Activated CD4-positive, alpha-beta T cell treated with anti-CD3 and anti-CD28 coated beads, Interleukin-2, amount 50 U/mL, for 48 hours (primary cell): ENCODE measurements around the gene MFAP3L.

Experiments
- DNase-seq, 2 experiments: peaks; one replicate each; pipeline ENCODE4 v3.0.0-alpha.2; 2020

The MFAP3L gene

DNA sequence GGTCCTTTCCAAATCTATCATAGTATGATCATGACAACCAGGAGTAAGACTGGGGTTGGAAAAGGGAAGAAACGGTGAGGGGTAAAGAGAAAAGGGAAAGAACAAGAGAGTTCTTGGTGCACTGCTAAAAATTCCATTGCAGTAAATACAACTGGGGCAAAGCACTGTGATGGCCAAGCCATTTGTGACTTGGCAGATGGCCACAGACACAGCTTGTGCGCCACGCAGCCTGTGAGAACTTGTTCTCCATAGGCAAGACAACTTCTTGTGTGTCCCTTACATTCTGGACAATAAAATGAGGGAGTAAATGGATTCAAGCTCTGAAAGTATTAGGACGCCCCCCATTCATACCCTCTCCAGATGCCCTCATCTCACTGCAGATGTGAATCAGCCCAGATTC is 10.9 kb downstream of the MFAP3L start:
- no peak for DNase-seq

DNA sequence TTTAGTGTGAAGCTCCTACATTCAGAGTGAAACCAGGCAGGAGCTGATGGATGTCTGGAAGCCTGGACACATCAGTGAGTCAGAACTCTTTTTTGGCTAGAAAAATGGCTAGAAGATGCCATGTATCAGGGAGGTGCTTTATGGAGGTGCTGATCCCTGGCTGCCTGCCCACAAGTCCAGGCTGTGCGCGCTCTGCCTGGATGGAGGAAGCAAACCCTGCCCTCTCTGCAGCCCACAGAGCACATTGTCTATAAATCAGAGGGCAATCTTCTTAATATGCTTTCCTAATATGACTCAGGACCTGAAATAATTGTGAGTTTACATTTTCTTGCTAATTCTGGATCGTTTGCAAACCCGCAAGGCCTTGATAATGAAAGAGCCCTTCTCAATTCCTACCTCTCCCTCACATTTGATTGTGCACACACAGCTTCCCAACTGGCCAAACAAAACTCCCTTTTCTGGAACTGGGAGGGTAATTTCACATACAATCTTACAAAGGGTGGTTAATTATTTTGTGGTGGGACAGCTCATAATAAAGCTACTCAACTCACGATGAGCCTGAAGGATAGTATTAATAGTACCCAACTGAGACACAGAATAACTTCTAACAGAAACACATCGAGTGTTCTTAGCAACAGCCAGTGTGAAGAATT is 11.7 kb downstream of the MFAP3L start:
- no peak for DNase-seq

DNA sequence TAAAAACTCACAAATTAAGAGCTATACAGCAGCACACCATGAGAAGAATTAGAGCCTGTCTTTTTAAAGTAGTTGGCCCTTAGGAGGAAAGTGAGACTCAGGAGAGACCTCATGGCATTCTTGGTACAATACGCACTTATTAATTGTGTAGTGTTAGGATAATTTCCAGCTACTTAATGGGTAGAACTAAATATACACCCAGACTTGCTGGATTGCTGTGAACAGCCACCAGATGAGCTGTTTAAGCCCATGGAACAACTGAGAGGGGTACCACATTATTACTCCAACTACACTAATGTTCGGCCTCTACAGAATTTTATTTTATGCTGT is 13.6 kb downstream of the MFAP3L start:
- no peak for DNase-seq

DNA sequence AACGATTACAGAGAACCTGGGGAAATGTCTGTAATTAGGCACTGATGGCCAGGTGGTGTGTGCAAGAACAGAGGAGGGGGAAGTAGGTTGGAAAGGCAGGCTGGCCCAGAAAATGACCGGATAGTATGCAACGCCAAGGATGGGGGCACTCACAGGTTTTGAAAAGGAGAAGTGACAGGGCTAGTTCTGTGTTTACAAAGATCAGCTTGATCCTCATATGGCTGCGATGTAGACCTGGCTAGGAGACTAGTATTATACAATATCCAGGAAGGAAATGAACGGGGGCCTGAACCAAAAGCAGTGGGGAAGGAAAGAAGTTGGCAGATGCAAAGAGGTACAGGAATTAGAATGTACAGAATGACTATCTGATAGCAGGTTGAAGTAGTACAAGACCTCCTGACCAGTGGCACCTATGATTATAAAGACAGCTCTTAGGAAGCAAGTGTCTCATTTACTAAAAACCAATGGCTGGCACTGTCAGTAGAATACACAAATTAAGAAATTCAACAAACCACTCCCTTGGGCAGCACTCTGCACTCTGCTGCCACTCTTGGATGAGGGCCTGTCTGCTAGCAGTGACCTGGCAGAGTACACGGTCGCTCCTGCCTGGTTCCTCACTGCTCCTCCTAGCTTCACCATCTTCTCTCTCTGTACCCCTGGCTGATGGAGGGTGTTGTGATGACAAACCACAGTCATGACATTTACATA is 14.1 kb downstream of the MFAP3L start:
- no peak for DNase-seq

DNA sequence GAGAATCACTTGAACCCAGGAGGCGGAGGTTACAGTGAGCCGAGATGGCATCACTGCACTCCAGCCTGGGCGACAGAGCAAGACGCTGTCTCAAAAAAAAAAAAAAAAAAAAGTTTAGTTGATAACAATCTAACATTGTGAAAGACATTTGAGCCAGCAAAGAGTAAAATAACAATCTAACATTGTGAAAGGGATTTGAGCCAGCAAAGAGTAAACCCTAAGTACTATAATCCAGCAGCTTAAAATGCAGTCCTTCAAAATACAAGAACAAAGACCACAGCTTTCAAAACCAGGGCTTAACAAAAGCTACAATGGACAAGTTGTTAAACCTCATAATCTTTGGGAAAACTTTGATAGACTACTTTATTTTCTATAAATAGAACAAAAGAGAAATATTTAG is 16.9 kb downstream of the MFAP3L start:
- DNase-seq: no peak

DNA sequence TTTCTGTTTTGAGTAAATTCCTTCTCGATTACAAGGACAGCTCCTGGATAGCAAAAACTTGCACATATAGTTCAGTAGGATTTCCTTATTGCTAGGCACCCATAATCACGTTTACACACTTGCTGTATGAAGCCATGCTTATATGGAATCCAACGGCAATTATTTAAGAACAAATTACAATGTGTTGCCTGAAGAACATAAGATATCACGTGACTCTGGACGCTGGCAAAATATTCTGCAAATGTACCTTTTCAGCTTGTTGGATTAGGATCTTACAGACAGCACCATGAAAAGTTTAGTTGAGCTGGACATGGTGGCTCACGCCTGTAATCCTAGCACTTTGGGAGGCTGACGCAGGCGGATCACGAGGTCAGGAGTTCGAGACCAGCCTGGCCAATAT is 17.4 kb downstream of the MFAP3L start:
- DNase-seq: no peak

DNA sequence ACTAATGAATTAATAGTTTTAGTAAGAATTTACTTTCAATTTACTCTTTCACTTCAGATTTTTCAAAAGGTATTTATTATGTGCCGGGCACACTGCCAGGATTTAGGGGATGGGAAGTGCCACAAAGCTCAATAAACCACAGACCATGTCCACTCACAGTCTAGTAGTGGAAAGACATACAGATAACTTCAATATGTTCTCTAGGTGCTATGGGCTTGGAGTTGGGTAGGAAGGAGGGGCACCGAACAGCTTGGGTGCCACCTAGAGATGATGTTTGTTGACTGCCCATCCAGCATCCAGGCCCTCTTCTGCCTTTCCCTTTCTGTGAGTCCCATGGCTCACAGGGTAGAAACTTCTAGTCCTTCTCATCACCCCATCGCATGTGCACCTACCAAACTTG is 17.8 kb downstream of the MFAP3L start:
- no peak for DNase-seq

DNA sequence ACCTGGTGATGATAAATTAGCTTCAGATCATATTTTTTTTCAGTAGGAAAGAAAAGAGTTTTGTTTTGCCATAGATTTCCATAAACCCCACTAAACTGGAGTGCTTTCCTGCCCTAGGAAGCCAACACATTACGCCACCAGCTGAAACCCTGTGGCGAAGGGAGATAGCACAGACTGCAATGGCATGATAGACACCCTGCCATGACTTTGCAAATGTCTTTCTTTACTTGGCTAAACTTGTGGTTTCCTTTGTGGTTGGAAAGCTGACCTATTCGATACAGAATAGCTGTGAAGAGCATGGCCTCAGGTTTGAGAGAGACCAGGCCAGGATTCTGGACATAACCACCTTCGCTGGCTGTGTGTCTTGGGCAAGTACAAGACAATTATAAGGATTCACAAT is 19.1 kb downstream of the MFAP3L start:
- DNase-seq: no peak

DNA sequence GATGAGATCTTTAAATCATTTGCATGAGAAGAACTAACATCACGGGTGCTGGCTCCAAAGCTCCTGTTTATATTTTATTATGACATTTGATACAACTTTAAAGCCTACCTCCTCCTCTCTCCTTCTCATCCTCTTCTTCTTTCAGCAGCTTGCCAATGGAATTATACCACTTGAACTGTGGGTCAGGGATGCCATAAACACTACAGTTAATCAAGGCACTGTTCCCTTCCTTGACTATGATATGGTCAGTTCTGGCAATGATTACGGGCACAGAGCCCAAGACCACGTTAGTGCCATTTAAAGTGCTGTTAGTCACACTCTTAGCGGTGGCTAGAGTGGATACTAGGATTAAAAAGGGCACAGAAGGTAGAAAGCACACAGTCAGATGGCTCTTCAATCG is 20.7 kb downstream of the MFAP3L start:
- DNase-seq: no peak

DNA sequence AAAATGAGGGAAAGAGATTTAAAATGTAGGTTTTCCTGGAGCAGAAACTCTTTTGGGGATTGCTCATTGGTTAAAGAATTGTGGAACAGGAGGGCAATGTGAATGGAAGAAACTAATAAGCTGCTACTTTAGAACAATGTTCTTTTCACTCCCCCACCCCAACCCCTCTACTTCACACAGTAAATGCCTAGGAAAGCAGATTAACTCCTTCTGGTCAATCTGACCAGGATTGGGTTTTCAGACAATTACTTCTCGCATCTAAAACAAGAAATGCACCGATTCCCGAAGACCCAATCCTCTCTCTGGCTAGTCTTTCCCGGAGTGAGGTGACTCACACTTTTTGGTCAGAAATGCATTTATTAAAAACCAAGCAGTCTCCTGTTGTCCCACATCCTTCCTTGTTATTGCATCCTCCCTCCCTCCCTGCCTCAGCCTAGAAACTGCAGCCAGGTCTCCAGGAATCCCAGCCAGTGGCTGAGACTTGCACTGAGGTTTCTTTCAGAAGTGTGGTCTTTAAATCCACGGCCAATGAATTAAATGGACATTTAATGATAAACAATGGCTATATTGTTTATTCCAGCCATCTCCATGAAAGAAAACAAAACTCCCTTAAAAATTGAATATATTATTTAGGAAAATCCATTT is 21.4 kb downstream of the MFAP3L start:
- no peak for DNase-seq

DNA sequence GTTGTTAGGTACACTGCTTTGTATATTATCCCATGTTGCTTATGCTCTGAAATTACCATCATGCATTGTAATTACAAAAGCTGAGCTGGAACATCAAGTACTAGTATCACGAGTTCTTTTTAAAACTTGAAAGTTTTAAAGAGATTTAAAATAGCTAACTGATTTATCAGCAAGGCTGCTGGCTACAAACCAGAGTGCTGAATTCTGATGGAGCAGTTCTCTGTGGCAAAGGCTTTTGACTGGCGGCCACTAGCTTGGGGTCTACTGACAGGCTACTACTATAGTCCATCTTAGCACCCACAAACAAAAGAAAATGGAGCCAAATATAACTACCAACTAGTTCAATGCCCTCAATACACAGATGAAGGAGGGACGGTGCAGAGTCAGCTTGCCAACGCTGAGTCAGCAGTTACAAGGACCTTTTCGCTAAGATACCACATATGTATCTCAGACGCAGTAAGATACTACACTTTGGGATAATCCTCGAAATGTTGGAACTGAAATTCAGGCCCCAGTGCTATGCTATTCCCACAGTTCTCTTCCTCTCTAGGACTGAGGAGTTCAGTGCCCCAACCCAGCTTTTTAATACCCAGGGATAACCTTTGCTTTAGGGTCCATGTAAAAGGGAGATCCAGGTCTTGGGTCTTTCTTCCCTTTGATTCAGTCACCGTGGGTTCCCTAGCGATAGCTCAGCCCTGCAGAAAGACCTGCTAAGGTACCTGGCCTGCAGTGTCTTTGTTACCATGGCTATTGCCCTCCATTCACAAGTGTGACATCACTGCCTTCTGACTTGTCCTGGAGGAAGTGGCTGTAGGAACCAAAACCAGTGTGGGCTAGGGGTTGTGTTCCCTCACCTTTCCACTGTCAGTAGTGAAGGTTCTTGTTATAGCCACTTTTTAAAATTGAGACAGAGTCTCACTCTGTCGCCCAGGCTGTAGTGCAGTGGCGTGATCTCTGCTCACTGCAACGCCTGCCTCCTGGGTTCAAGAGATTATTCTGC is 22.8 kb downstream of the MFAP3L start:
- DNase-seq: no peak

DNA sequence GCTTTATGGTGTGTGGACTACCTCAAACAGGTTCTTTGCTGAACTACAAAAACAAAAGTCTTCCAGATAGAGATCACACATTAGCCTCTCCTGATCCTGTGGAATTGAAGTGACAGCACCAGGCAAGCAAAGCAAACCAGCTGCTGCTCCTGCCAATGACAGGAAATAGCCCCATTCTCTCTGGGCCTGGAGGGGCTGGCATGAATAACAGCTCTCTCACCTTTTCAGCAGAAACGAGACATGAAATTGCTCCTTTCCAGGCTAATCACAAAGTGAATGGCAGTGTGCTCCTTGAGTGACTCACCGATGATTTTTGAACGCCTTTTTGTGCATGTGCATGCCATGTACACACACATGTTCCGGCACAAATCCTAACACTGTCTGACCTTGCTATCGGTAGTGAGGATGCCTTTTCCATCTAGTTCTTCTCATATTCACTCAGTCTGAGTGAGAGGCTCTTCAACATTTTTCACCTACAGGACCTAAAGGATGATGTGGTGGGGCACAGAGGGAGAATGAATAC is 24.4 kb downstream of the MFAP3L start:
- DNase-seq: no peak

DNA sequence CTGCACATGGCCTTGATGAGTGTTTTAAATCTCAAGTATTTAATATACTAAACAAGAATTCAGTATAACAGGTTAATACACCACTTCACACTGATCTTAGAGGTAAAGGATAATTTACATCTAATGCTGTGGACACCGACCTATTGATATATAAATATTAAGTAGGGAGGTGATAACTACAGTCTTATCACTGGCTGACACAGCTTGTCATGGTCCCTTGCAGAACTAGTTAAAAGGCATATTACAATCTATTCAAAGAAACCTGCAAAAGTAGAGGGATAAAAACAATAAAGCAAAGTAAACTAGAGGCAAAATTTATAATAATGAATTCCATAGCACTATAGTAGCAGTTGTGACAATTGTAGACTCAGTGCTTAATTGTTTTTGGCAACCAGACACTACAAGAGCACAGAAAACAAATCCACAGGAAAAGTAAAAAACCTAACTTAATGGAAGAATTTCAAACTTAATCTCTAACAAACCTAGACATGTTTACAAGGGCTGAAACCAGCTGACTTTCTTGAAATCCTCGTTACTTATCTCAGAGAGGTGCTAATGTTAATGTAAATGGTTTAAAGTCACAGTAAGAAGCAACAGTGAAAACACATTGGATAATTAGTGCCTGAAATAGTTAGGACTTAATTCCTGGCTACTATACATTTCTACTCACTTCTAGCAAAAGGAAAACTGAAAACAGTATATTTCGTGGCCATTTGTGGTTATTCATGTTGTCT is 25.0 kb downstream of the MFAP3L start:
- no peak for DNase-seq

DNA sequence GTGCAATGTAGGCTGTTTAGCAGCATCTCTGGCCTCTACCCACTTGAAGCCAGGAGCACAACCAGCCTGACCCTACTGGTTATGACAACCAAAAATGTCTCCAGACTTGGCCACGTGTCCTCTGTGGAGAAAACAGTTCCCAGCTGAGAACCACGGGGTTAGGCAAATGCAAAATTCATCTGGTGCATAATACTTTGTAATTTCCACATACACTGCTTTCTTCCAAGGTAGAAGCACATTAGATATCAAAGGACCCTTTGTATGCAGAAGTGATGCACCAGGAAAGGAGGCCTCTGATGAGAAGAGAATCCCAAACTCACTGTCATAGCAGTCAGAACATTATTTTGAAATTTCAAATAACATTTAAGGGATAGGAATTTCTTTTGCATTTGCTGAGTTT is 26.3 kb downstream of the MFAP3L start:
- DNase-seq: no peak

DNA sequence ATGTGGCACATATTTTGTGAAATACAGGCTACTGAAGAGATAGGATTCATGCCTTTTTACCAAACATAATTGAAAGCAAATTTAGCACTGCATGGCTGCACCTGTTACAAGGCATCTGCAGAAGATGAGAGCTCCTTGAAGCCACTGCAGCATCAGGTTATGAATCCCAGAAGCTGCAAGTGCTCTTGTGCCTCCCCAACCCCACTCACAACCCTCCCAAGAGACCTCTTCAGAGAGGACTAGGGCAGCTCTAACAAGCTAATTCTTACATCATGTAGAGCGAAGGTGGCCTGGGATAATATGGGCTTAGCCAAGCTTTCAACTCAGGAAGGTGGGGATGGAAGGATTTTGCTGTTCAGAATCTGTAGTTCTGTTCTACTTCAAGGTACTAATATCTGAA is 27.2 kb downstream of the MFAP3L start:
- no peak for DNase-seq

DNA sequence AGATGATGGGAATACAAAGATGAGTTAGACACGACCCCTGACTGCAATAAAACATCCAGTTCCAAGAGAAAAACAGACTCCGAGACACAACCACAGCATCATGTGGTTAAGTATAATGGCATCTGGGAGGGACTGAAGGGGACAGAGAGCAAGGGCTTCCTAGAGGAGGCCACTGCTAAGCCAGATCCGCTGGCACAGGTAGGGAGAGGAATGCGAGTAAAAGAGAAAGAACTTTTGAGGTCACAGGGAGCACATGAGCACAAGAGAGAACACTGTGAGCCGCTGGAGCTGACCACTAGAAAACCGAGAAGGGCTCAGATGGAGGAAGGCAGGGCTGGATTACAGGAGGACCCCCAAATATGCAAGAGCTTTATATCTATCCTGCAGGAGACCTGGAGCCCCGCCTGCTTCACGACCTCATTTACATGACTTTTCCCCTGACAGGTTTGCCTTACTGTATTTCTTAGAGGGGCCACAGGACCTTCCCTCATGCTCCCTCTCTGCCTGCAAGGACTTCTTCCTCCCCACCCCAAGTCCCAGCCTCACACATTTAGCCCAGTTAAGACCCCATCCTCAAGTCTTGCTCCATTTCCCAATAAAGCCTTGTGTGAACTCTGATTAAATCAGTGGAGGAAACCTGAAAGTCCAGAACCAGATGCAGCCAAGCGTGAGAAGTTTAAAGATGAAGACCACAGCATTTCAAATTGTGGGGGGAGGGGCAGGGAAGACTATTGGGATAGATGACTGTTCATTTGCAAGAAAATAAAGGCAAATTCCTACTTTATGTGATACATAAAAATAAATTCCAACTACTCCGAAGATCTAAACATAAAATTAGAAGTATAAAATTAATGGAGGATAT is 29.6 kb downstream of the MFAP3L start:
- no peak for DNase-seq

DNA sequence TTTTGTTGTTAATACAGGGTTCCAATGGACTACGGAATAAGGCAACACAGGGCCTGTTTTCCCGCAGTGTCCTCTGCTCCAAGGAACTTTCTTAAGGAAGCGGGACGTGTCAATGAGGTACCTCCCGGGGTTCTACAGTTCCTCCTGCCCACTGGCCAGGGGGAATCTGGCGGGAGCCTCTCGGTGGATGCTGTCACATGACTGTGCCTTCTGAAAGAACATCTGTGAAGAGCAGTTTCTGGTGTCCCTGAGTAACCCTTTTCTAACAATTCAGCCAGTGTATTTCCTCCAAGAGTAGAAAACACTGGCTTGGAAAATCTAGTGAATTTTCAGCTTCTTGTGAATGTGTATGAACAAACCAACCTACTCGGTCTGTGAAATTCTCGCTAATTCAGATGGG is 32.7 kb downstream of the MFAP3L start:
- DNase-seq: no peak

DNA sequence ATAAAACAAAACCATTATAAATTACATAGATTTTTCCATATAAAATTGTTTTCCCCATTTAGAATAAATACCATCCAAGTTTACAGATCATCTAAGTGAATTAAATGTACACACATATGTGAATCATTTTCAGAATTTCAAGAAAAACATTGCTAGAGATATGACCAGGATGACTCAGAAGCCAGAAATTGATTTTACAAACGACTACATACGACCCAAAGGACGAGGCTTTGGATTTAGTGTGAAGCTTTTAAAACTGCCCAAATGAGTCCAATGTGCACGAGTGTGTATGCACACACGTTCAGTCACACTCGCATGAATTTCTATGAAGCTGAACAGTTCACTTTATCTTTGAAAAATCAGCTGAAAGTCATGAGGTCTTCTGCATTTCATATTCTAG is 37.9 kb downstream of the MFAP3L start:
- no peak for DNase-seq

DNA sequence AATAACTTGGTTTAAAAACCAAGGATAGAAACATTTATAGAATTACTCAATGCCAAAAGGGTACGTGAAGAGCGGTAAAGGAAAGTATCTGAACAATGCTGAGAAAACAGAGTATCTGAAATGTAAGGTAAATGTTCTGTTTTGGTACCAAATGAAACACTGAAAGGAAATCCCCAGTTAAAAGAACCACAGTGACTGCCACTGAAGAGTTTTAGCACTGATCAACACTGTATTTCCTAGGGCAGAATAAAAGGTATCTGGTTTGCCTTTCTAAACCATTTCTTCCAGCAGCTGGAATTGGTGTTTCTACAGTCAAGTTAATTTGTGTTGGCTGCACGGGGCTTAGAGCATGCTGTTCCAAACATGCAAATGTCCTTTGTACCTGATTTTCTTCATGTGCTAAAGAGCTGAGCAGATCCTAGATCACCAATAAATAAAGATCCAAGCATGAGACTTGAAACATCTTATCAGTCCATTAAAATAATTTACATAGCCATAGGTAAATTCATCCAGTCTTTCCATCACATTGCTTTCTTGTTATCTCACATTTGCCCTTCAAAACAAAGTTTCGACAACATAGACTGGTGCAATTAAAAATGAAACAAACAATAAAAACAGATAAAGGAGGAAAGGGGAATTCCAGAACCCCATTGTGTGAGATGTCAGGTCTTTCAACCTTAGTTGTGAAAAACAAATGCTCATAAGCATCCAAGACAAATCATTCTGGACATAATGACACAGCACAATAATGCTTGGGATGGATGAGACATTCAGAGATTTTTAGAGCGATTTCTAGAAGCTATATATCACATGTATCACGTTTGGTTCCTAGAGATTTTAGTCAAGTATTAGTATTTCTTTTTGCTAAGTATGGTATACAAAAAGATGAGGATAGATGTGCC is 38.6 kb downstream of the MFAP3L start:
- DNase-seq: no peak

DNA sequence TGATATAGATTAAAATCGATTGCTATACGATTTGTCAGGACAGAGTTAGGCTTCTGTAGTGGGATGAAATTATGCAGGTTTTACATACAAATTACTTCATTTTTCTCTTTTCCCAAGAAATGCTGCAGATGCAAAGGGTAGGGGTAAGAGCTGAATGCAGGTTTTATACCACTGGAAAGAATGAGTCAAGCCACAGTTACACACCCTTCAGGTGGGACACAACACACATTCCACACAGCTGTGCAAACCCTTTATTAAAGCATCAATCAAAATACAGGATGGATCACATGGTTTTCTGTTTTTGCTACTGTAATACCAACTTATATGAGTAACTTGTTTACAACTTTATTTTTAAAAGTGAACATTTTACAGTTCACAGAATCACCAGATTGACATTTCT is 39.8 kb downstream of the MFAP3L start:
- DNase-seq: no peak
